Testis (tissue), 3 donors: ENCODE results near the gene CYP27C1. TPM values are rescaled to one million over a fixed set of nuclear protein-coding genes. Genes with fewer than 3 reads are reported as not detected.
A peak's percentile ranks its signal among the peaks of the same experiment; 100 is the strongest.

Experiments
- DNase-seq: peaks from one replicate; pipeline ENCODE4 v3.0.0-alpha.2; 2019
- H3K27ac ChIP-seq, 2 donors: fragments of 200-600 bp; sonication (generic); one replicate each; pipeline ENCODE4 v1.5.1; 2019
- H3K27me3 ChIP-seq: fragments of 200-600 bp; sonication (generic); one replicate; pipeline ENCODE4 v1.5.1; 2019
- H3K36me3 ChIP-seq: fragments of 200-600 bp; sonication (generic); one replicate; pipeline ENCODE4 v1.5.1; 2017; ENCODE audit warnings: low read depth; ENCODE audit errors: missing control alignments
- H3K4me1 ChIP-seq: fragments of 200-600 bp; sonication (generic); one replicate; pipeline ENCODE4 v1.5.1; 2019
- H3K4me3 ChIP-seq, 2 donors: fragments of 200-600 bp; sonication (generic); one replicate each; pipeline ENCODE4 v1.5.1; 2017 to 2019
- H3K9me3 ChIP-seq: fragments of 200-600 bp; sonication (generic); one replicate; pipeline ENCODE4 v1.5.1; 2017
- POLR2A ChIP-seq: fragments of 450-650 bp; IDR thresholded peaks from one replicate; pipeline ENCODE4 v1.6.1; 2017; ENCODE audit warnings: antibody characterized with exemption, mild to moderate bottlenecking, moderate library complexity
- WGBS, 2 donors: methylation state at CpG; one replicate each; pipeline ENCODE4 v1.1.5; 2018; 5-methylcytosine and 5-hydroxymethylcytosine counted together
- intact Hi-C: fragments of 100-400 bp; cut with DNase I; formaldehyde crosslinking; loops from one replicate; pipeline ENCODE4 v1.15.1; 2023; ENCODE audit warnings: low total_unique reads
- polyA plus RNA-seq: library from polyadenylated mRNA; stranded (reverse); fragments of 350-450 nt; fragmentation: Illumina TruSeq; extraction: RNeasy Lipid Tissue Mini Kit (QIAGEN cat#74804); gene quantifications from one replicate; pipeline ENCODE4 v1.2.3, GENCODE V29; 2014; ENCODE audit warnings: low read depth, low replicate concordance; ENCODE audit not compliant: insufficient read depth
- total RNA-seq, 2 donors: library from RNA; depleted of rRNA; stranded (reverse); fragments of >200 nt; gene quantifications; one replicate each; pipeline ENCODE4 v1.2.3, GENCODE V29; 2016
- TF ChIP-seq, protein P1 (sequence below), 3 experiments: fragments of 450-650 bp in 2 of 3; fragments of 200-600 bp in 1 of 3; sonication (generic) in 1 of 3; IDR thresholded peaks; one replicate each; pipeline ENCODE4 v1.5.1; 2016 to 2019; ENCODE audit warnings: antibody characterized with exemption in 3 of 3, mild to moderate bottlenecking in 2 of 3, moderate library complexity in 1 of 3

The CYP27C1 gene
- total and polyA plus RNA-seq, 3 donors from 2014 or later: 0.47 to 0.55 (median 0.50) TPM

GRCh38 chr2:127175041-127175721 is 44.9 kb downstream of the CYP27C1 start:
- peak; percentile 84 for DNase-seq
- WGBS, 2 donors: 39 to 51% methylated on average over 13 of the region's 13 CpGs
- intact Hi-C loops: loop anchor here (10.0 kb wide), 1 partner anchor 90 kb away; no protein-coding TSS in a partner anchor
- no peak overlapping the region for H3K4me3 ChIP-seq
- no peaks in the 10 kb centered on the region for H3K36me3 ChIP-seq
- peak overlapping the region; percentile 50 to 56 for H3K27ac ChIP-seq
- TF ChIP-seq, protein P1, sequence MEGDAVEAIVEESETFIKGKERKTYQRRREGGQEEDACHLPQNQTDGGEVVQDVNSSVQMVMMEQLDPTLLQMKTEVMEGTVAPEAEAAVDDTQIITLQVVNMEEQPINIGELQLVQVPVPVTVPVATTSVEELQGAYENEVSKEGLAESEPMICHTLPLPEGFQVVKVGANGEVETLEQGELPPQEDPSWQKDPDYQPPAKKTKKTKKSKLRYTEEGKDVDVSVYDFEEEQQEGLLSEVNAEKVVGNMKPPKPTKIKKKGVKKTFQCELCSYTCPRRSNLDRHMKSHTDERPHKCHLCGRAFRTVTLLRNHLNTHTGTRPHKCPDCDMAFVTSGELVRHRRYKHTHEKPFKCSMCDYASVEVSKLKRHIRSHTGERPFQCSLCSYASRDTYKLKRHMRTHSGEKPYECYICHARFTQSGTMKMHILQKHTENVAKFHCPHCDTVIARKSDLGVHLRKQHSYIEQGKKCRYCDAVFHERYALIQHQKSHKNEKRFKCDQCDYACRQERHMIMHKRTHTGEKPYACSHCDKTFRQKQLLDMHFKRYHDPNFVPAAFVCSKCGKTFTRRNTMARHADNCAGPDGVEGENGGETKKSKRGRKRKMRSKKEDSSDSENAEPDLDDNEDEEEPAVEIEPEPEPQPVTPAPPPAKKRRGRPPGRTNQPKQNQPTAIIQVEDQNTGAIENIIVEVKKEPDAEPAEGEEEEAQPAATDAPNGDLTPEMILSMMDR (IDR thresholded peaks at IDR 0.05): no peak
- TF ChIP-seq POLR2A: no peak
- H3K27me3 ChIP-seq: no peaks in the 10 kb centered on the region
- no peaks in the 10 kb centered on the region for H3K9me3 ChIP-seq
- peaks cover 22% of the 10 kb centered on the region for H3K4me1 ChIP-seq

GRCh38 chr2:127174640-127175039 is 45.5 kb downstream of the CYP27C1 start:
- H3K27me3 ChIP-seq: no peaks in the 10 kb centered on the region
- peaks cover 22% of the 10 kb centered on the region for H3K4me1 ChIP-seq
- TF ChIP-seq, protein P1 (IDR thresholded peaks at IDR 0.05): no peak
- no peak for TF ChIP-seq POLR2A
- 63 to 73% methylated on average over 6 of the region's 6 CpGs for WGBS, 2 donors
- H3K4me3 ChIP-seq: no peak overlapping the region
- no peak for DNase-seq
- intact Hi-C loops: loop anchor here (10.0 kb wide), 1 partner anchor 90 kb away; no protein-coding TSS in a partner anchor
- H3K9me3 ChIP-seq: no peaks in the 10 kb centered on the region
- peak overlapping the region in 1 of 2 donors; percentile 50 for H3K27ac ChIP-seq
- no peaks in the 10 kb centered on the region for H3K36me3 ChIP-seq

- 47 to 80% methylated on average over 1 to 4 of the region's 6 CpGs for WGBS, 2 donors
- intact Hi-C loops: loop anchor here (10.0 kb wide), 1 partner anchor 89 kb away; no protein-coding TSS in a partner anchor
- TF ChIP-seq, protein P1 (IDR thresholded peaks at IDR 0.05): no peak
- TF ChIP-seq POLR2A: no peak
- Histone ChIP-seq H3K4me1 (peaks cover 22% of the 10 kb centered on the region), H3K9me3 (no peaks in the 10 kb centered on the region), H3K36me3 (no peaks in the 10 kb centered on the region), H3K27me3 (no peaks in the 10 kb centered on the region), H3K4me3 (no peak overlapping the region), H3K27ac (no peak overlapping the region)
- no peak for DNase-seq
Observed at GRCh38 chr2:127174136-127174535, 46.0 kb downstream of the CYP27C1 start.

DNA sequence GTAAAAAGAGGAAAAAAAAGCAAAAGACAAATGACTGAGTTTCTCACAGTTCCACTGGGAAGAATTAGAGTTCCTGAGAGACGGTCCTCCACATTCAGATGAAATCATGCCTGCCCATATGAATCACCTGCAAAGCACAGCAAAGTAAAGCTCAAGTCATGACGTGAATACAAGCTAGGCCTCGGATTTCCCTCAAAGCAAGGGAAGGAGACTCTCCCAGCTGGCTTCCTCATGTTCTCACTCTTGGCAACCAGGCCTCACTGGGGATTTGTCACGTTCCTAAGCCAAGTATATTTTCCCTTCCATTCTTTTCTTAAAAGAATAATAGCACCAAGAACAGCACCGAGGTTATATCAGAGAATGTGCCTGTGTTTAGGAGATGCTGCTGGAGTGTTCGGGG is 47.0 kb downstream of the CYP27C1 start:
- TF ChIP-seq, protein P1 (IDR thresholded peaks at IDR 0.05): no peak
- TF ChIP-seq POLR2A: no peak
- Histone ChIP-seq H3K27me3 (no peaks in the 10 kb centered on the region), H3K4me3 (no peak overlapping the region), H3K9me3 (no peaks in the 10 kb centered on the region), H3K36me3 (no peaks in the 10 kb centered on the region), H3K27ac (no peak overlapping the region), H3K4me1 (peaks cover 22% of the 10 kb centered on the region)
- intact Hi-C loops: loop anchor here (10.0 kb wide), 1 partner anchor 88 kb away; no protein-coding TSS in a partner anchor
- DNase-seq: peak; percentile 70
- 48 to 50% methylated on average over 6 of the region's 6 CpGs for WGBS, 2 donors
